Endodermal cell (in vitro differentiated cells): ENCODE measurements around the gene BZW2. TPM values are rescaled to one million over a fixed set of nuclear protein-coding genes. Genes with fewer than 3 reads are reported as not detected.

Experiments
- DNase-seq: peaks from one replicate; pipeline ENCODE4 v3.0.0-alpha.2; 2017
- H3K27ac ChIP-seq: 2 replicates; pipeline ENCODE4 v1.5.1; 2013; ENCODE audit warnings: mild to moderate bottlenecking, low read depth, low read length, moderate library complexity
- H3K27me3 ChIP-seq: 2 replicates; pipeline ENCODE4 v1.6.1; 2013; ENCODE audit warnings: mild to moderate bottlenecking, low read length, moderate library complexity; ENCODE audit not compliant: insufficient read depth, control insufficient read depth, poor library complexity, severe bottlenecking
- H3K36me3 ChIP-seq: 2 replicates; pipeline ENCODE4 v1.7.0; 2013; ENCODE audit warnings: mild to moderate bottlenecking, low read length, moderate library complexity; ENCODE audit not compliant: control insufficient read depth, insufficient read depth
- H3K4me1 ChIP-seq: one replicate; pipeline ENCODE4 v1.7.0; 2013; ENCODE audit warnings: low read length; ENCODE audit not compliant: control insufficient read depth, insufficient read depth
- H3K4me3 ChIP-seq: 2 replicates; pipeline ENCODE4 v1.5.1; 2013; ENCODE audit warnings: mild to moderate bottlenecking, low read length, moderate library complexity
- H3K9ac ChIP-seq: 2 replicates; pipeline ENCODE4 v1.6.1; 2013; ENCODE audit warnings: mild to moderate bottlenecking, low read length, moderate library complexity; ENCODE audit not compliant: poor library complexity, severe bottlenecking; ENCODE audit errors: extremely low read depth
- H3K9me3 ChIP-seq: 2 replicates; pipeline ENCODE4 v1.6.1; 2013; ENCODE audit warnings: mild to moderate bottlenecking, low read length, moderate library complexity; ENCODE audit not compliant: control insufficient read depth
- H3K27ac Mint-ChIP-seq: 2 replicates; pipeline ENCODE4 v1.8.0; 2020; ENCODE audit warnings: mixed read lengths
- H3K27me3 Mint-ChIP-seq: 2 replicates; pipeline ENCODE4 v1.8.0; 2021; ENCODE audit warnings: mild to moderate bottlenecking, mixed read lengths; ENCODE audit not compliant: insufficient read depth
- H3K36me3 Mint-ChIP-seq: 2 replicates; pipeline ENCODE4 v1.8.0; 2020; ENCODE audit warnings: low read depth, mixed read lengths
- H3K4me1 Mint-ChIP-seq: 2 replicates; pipeline ENCODE4 v1.8.0; 2020; ENCODE audit warnings: mixed read lengths
- H3K4me3 Mint-ChIP-seq: 2 replicates; pipeline ENCODE4 v1.8.0; 2020; ENCODE audit warnings: mild to moderate bottlenecking, moderate library complexity, mixed read lengths
- H3K9me3 Mint-ChIP-seq: 2 replicates; pipeline ENCODE4 v1.8.0; 2020; ENCODE audit warnings: mild to moderate bottlenecking, mixed read lengths
- WGBS, 2 experiments: methylation state at CpG; one replicate each; pipeline versions ENCODE4 v1.1.5 to v1.1.7; 2013; ENCODE audit warnings: missing lambda C conversion rate in 2 of 2, mixed read lengths in 1 of 2; ENCODE audit not compliant: insufficient coverage in 1 of 2, insufficient read length in 1 of 2; 5-methylcytosine and 5-hydroxymethylcytosine counted together
- long read RNA-seq, 4 experiments: library from polyadenylated mRNA in 2 of 4; library from RNA in 1 of 4; library from capped mRNA in 1 of 4; stranded (forward) in 3 of 4; unstranded in 1 of 4; transcript quantifications; one replicate each; pipeline ENCODE4 v2.0.0, GENCODE V29; 2020 to 2021; ENCODE audit warnings: inconsistent platforms in 1 of 4
- polyA plus RNA-seq, 2 experiments: library from polyadenylated mRNA; stranded (reverse); fragments of 50-300 nt; gene quantifications; one replicate each; pipeline ENCODE4 v1.2.3, GENCODE V29; 2013
- total RNA-seq, 2 donors: library from RNA; stranded (reverse); fragmentation: NEBNext Ultra II Directional in 1 of 2; extraction: Animal tissue kit (Norgen Biotek cat#: 25700) in 1 of 2; gene quantifications; 2 replicates in 1 of 2; 3 replicates in 1 of 2; pipeline ENCODE4 v1.2.1, GENCODE V29; 2021
- TF ChIP-seq, protein P1 (sequence below): fragments of 200-600 bp; sonication (generic); conservative IDR thresholded peaks from 2 replicates; pipeline ENCODE4 v1.5.0; 2021; ENCODE audit warnings: antibody characterized with exemption, mild to moderate bottlenecking

Gene BZW2
- 10 to 100 TPM; 75.1 to 87.7 TPM for total RNA-seq
- 129 TPM for polyA plus RNA-seq (2013, experiment 1 of 2)
- polyA plus RNA-seq (2013, experiment 2 of 2): 117 TPM
- long read RNA-seq, experiment 1, transcript BZW2-207 (12 exons, 1,862 nt): minor isoform, 5 of 47 reads
- long read RNA-seq, experiment 1, transcript BZW2-201 (12 exons, 1,860 nt): major isoform, 24 of 47 reads
- long read RNA-seq, experiment 1, partial matches to known transcripts: 11 of 47 reads
- long read RNA-seq, experiment 1, other reads (novel, unspliced or antisense): 7 of 47 reads
- long read RNA-seq, experiment 2, transcript BZW2-207 (12 exons, 1,862 nt): minor isoform, 11 of 79 reads
- long read RNA-seq, experiment 2, transcript BZW2-201 (12 exons, 1,860 nt): major isoform, 56 of 79 reads
- long read RNA-seq, experiment 2, partial matches to known transcripts: 3 of 79 reads
- long read RNA-seq, experiment 2, other reads (novel, unspliced or antisense): 7 of 79 reads
- long read RNA-seq, experiment 3, transcript BZW2-207 (12 exons, 1,862 nt): minor isoform, 82 of 505 reads
- long read RNA-seq, experiment 3, transcript BZW2-208 (12 exons, 1,784 nt): minor isoform, 11 of 505 reads
- long read RNA-seq, experiment 3, transcript BZW2-201 (12 exons, 1,860 nt): major isoform, 361 of 505 reads
- long read RNA-seq, experiment 3, transcript BZW2-214 (11 exons, 1,721 nt): minor isoform, 10 of 505 reads
- long read RNA-seq, experiment 3, partial matches to known transcripts: 18 of 505 reads
- long read RNA-seq, experiment 3, other reads (novel, unspliced or antisense): 14 of 505 reads
- long read RNA-seq, experiment 4, transcript BZW2-201 (12 exons, 1,860 nt): major isoform, 144 of 183 reads
- long read RNA-seq, experiment 4, transcript BZW2-207 (12 exons, 1,862 nt): minor isoform, 19 of 183 reads
- long read RNA-seq, experiment 4, partial matches to known transcripts: 6 of 183 reads
- long read RNA-seq, experiment 4, other reads (novel, unspliced or antisense): 4 of 183 reads

DNA sequence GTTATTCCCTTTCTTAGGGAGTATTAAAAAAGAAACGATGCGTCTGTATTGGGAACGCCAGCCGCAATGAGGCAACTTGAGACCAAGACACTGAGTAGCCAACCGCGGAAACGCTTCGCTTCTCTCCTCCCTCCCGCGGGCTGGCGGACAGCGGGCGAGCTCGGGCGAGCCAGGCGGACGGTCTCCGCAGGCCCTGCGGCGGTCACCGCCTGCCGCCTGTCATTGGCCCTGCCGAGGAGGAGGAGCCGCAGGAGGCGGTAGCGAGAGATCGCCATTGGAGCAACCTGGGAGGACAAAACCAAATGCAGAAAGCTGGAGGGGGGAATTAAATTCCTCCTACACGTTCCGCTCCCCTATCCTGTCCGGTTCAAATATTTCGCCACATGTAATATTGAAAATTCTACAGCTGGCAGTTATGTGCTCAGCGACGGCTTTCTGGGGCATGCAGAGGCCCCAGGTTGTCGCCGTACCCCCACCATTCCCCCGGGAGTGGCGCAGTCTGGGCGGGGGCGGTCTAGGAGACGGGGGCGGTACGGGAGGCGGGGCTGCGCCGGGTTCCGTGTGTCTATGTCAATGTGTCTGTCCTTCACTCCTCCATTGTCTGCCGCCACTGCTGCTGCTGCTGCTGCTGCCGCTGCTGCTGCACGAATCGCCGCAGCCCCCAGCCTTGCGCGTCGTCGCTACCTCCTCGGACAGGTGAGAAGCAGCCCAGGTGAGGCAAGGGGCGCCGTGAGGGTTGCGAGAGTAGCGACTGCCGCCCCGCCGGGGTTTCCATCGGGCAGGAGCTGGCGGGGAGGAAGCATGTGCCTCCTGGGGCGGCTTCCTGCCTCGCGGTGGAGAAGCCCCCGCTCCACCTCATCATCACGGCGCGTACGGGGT lies at the start of gene BZW2, which contains the start of gene ANKMY2:
Gene BZW2 (plus strand): TSS at position 589 of the 879 bp plus-strand sequence. CDS start 19,263 bp downstream, outside the sequence.
Gene ANKMY2 (minus strand): TSS at position 162 of the 879 bp plus-strand sequence. CDS start 181 bp downstream, outside the sequence.
- Mint-ChIP-seq H3K9me3 (no peaks in the 10 kb centered on the region), H3K27me3 (no peaks in the 10 kb centered on the region), H3K4me3 (peak within 1 kb of the TSS; percentile 85), H3K4me1 (peaks cover 49% of the 10 kb centered on the region), H3K27ac (peak within 1 kb of the TSS; percentile 100), H3K36me3 (peaks cover 9% of the 10 kb centered on the region)
- WGBS, 2 experiments: 0% methylated on average over 25 to 73 of the region's 73 CpGs
- Histone ChIP-seq H3K4me1 (peaks cover 11% of the 10 kb centered on the region), H3K27ac (peak within 1 kb of the TSS; percentile 98), H3K9ac (peak within 1 kb of the TSS; percentile 97), H3K36me3 (no peaks in the 10 kb centered on the region), H3K27me3 (no peaks in the 10 kb centered on the region), H3K4me3 (peak within 1 kb of the TSS; percentile 97), H3K9me3 (no peaks in the 10 kb centered on the region)
- TF ChIP-seq, protein P1, sequence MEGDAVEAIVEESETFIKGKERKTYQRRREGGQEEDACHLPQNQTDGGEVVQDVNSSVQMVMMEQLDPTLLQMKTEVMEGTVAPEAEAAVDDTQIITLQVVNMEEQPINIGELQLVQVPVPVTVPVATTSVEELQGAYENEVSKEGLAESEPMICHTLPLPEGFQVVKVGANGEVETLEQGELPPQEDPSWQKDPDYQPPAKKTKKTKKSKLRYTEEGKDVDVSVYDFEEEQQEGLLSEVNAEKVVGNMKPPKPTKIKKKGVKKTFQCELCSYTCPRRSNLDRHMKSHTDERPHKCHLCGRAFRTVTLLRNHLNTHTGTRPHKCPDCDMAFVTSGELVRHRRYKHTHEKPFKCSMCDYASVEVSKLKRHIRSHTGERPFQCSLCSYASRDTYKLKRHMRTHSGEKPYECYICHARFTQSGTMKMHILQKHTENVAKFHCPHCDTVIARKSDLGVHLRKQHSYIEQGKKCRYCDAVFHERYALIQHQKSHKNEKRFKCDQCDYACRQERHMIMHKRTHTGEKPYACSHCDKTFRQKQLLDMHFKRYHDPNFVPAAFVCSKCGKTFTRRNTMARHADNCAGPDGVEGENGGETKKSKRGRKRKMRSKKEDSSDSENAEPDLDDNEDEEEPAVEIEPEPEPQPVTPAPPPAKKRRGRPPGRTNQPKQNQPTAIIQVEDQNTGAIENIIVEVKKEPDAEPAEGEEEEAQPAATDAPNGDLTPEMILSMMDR: no peak
- peak; percentile 97 for DNase-seq

DNA sequence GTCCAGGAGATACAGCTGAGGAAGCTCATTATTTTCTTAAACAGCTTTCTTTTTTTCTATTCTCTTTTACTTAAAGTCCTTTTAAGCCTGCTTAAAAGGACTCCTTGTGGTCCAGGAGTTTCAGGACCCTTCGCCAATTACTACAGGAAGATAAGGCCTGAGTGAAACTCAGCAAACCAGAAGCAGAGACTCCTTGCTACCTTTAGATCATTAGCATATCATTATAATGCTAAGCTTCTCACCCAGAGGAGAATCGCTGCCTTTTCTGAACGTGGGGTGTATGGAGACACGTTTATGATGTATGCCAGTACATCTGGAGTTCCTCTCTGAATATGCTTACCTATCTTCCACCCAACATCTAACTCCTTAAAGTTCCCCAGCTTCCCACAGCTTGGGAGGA lies 48.0 kb upstream of the BZW2 start:
- TF ChIP-seq, protein P1: no peak
- peaks cover 34% of the 10 kb centered on the region for H3K36me3 ChIP-seq
- no peak overlapping the region for H3K27ac ChIP-seq
- H3K9ac ChIP-seq: no peak overlapping the region
- no peak for DNase-seq
- Mint-ChIP-seq H3K4me3 (no peak overlapping the region), H3K4me1 (peaks cover 47% of the 10 kb centered on the region), H3K36me3 (peaks cover 40% of the 10 kb centered on the region), H3K9me3 (no peaks in the 10 kb centered on the region), H3K27ac (peak overlapping the region; percentile 44), H3K27me3 (no peaks in the 10 kb centered on the region)
- H3K4me3 ChIP-seq: no peak overlapping the region
- H3K27me3 ChIP-seq: no peaks in the 10 kb centered on the region
- no peaks in the 10 kb centered on the region for H3K9me3 ChIP-seq
- H3K4me1 ChIP-seq: peaks cover 20% of the 10 kb centered on the region
- WGBS, 2 experiments: 60 to 100% methylated on average over 1 to 4 of the region's 4 CpGs
